ENCODE measurements around the gene TMEM106C.

Gene TMEM106C

GRCh38 chr12:47969845-47970244, 6.4 kb downstream of the TMEM106C start:
- Histone ChIP-seq H3K9me3 (no peaks in the 10 kb centered on the region), H3K4me1 (peaks cover 0 to 17% (median 3%) of the 10 kb centered on the region in 4 donors), H3K27me3 (no peaks in the 10 kb centered on the region), H3K4me3 (no peak overlapping the region), H3K36me3 (peaks cover 0 to 37% (median 0%) of the 10 kb centered on the region in 3 donors), H3K27ac (no peak overlapping the region)
- no peak for DNase-seq
- intact Hi-C loops (cut with DNase I; ENCODE audit: low total_unique reads): no loop called here
- TF ChIP-seq CTCF (IDR thresholded peaks at IDR 0.05): no peak

GRCh38 chr12:47970843-47971242, 7.4 kb downstream of the TMEM106C start:
- no peaks in the 10 kb centered on the region for H3K9me3 ChIP-seq
- no peak overlapping the region for H3K4me3 ChIP-seq
- intact Hi-C loops (cut with DNase I; ENCODE audit: low total_unique reads): no loop called here
- no peak overlapping the region for H3K27ac ChIP-seq
- peaks cover 0 to 13% (median 0%) of the 10 kb centered on the region in 4 donors for H3K4me1 ChIP-seq
- TF ChIP-seq CTCF (IDR thresholded peaks at IDR 0.05): no peak
- DNase-seq: no peak
- peaks cover 0 to 37% (median 0%) of the 10 kb centered on the region in 3 donors for H3K36me3 ChIP-seq
- H3K27me3 ChIP-seq: no peaks in the 10 kb centered on the region

- no peak for DNase-seq
- Histone ChIP-seq H3K9me3 (no peaks in the 10 kb centered on the region), H3K4me1 (peaks cover 0 to 4% (median 0%) of the 10 kb centered on the region in 4 donors), H3K27ac (no peak overlapping the region), H3K4me3 (no peak overlapping the region), H3K36me3 (peaks cover 0 to 16% (median 0%) of the 10 kb centered on the region in 3 donors), H3K27me3 (no peaks in the 10 kb centered on the region)
- intact Hi-C loops (cut with DNase I; ENCODE audit: low total_unique reads): no loop called here
- no peak for TF ChIP-seq CTCF (IDR thresholded peaks at IDR 0.05)
Measured at GRCh38 chr12:47972895-47973294, 9.5 kb downstream of the TMEM106C start.

GRCh38 chr12:47973870-47974269, 10.5 kb downstream of the TMEM106C start:
- no peak for TF ChIP-seq CTCF (IDR thresholded peaks at IDR 0.05)
- Histone ChIP-seq H3K36me3 (peaks cover 0 to 6% (median 0%) of the 10 kb centered on the region in 3 donors), H3K9me3 (no peaks in the 10 kb centered on the region), H3K4me1 (no peaks in the 10 kb centered on the region), H3K27ac (no peak overlapping the region), H3K4me3 (no peak overlapping the region), H3K27me3 (no peaks in the 10 kb centered on the region)
- no peak for DNase-seq
- intact Hi-C loops (cut with DNase I; ENCODE audit: low total_unique reads): no loop called here

- no peaks in the 10 kb centered on the region for H3K27me3 ChIP-seq
- H3K9me3 ChIP-seq: no peaks in the 10 kb centered on the region
- H3K4me1 ChIP-seq: no peaks in the 10 kb centered on the region
- H3K36me3 ChIP-seq: peaks cover 0 to 4% (median 0%) of the 10 kb centered on the region in 3 donors
- no peak for DNase-seq
- intact Hi-C loops (cut with DNase I; ENCODE audit: low total_unique reads): no loop called here
- no peak for TF ChIP-seq CTCF (IDR thresholded peaks at IDR 0.05)
- H3K4me3 ChIP-seq: no peak overlapping the region
- H3K27ac ChIP-seq: no peak overlapping the region
Measured at GRCh38 chr12:47975036-47975620, 11.7 kb downstream of the TMEM106C start.

- intact Hi-C loops (cut with DNase I; ENCODE audit: low total_unique reads): no loop called here
- Histone ChIP-seq H3K9me3 (no peaks in the 10 kb centered on the region), H3K4me1 (no peaks in the 10 kb centered on the region), H3K4me3 (no peak overlapping the region), H3K27me3 (no peaks in the 10 kb centered on the region), H3K36me3 (peaks cover 0 to 4% (median 0%) of the 10 kb centered on the region in 3 donors), H3K27ac (no peak overlapping the region)
- DNase-seq: no peak
- TF ChIP-seq CTCF (IDR thresholded peaks at IDR 0.05): no peak
Measured at GRCh38 chr12:47975816-47976215, 12.4 kb downstream of the TMEM106C start.
